AG04450 (cell line): ENCODE results near the gene EZR. TPM values are rescaled to one million over a fixed set of nuclear protein-coding genes. Genes with fewer than 3 reads are reported as not detected.
"Not testable (repeated sequence)": the region's sequence is repeated elsewhere in the genome, so short reads cannot be mapped to it uniquely, and the experiment has no call there.

ENCODE experiments used
- CTCF ChIA-PET: fragments of 300-600, 350-600 bp; formaldehyde crosslinking; extraction: SDS; loops from one replicate; lab custom pipeline; 2022; ENCODE audit warnings: antibody characterized with exemption, inconsistent platforms; lab: Charles Lee
- POLR2A ChIA-PET: fragments of 350-600 bp; formaldehyde crosslinking; extraction: SDS; loops from one replicate; lab custom pipeline; 2021; ENCODE audit warnings: antibody characterized with exemption, inconsistent platforms; lab: Yijun Ruan, JAX
- DNase-seq: peaks from one replicate; pipeline ENCODE4 v3.0.0-alpha.2; 2011; ENCODE audit warnings: low read depth, low spot score
- H3K27ac ChIP-seq: one replicate; pipeline ENCODE4 v1.5.1; 2012; ENCODE audit warnings: low read depth, low read length, control low read depth
- H3K27me3 ChIP-seq: one replicate; pipeline ENCODE4 v1.6.0; 2012; ENCODE audit warnings: low read length; ENCODE audit not compliant: control insufficient read depth, insufficient read depth
- H3K4me3 ChIP-seq: 2 replicates; pipeline ENCODE4 v1.5.1; 2011; ENCODE audit warnings: mild to moderate bottlenecking, low read depth, low read length, control low read depth
- H3K9me3 ChIP-seq: 2 replicates; pipeline ENCODE4 v1.5.1; 2012; ENCODE audit warnings: low read length; ENCODE audit not compliant: control insufficient read depth, insufficient read depth
- polyA plus RNA-seq: library from polyadenylated mRNA; depleted of rRNA; stranded (reverse); fragments of >200 nt; gene quantifications from 2 replicates; pipeline ENCODE4 v1.2.3, GENCODE V29; 2011
- TF ChIP-seq, protein P1 (sequence below): IDR thresholded peaks from 2 replicates; pipeline ENCODE4 v1.5.1; 2011; ENCODE audit warnings: low read depth, low read length, control low read depth, inconsistent platforms

The EZR gene
- polyA plus RNA-seq, 1 experiment = 61.2 TPM

DNA sequence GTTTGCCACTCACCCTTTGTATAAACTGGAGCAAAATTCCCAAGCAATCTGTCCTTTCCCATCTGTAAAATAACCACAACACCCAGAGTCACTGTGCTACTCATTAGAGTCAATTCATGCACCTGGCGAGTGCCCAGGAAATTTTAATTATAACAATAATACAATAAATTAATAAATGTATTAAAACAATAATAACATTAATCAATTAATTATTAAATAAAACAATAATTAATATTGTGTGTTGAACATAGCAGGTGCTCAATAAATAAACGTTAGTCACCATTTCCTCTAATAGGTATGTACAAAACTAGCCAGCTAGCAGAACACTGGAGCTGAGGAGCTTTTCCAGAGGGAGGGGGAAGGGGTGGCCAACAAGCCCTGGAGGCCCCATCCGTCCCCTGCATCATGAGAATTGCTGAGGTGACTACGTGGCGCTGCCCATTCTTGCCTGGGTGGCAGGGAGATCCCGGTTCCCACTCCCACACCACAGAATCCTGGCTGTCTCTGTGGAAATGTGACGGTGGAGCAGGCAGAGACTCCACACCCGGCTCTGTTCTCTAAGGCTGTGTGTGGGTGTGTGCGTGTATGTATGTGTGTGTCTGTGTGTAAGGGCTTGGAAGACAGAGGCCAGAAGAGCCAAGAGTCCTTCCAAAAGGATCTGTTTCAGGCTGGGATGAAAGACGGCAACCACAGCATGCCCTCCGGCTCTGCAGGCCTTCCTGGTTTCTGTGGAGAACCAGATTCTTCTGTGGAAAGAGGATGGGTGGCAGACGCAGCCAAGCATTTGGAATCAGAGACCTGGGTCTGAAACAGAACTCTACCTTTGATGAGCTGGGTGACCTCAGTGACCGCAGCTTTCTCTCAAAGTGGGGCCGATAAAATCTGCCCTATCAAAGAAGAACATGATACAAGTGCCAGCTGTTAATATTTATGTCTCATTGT, 18.8 kb upstream of the EZR start:
- TF ChIP-seq, protein P1, sequence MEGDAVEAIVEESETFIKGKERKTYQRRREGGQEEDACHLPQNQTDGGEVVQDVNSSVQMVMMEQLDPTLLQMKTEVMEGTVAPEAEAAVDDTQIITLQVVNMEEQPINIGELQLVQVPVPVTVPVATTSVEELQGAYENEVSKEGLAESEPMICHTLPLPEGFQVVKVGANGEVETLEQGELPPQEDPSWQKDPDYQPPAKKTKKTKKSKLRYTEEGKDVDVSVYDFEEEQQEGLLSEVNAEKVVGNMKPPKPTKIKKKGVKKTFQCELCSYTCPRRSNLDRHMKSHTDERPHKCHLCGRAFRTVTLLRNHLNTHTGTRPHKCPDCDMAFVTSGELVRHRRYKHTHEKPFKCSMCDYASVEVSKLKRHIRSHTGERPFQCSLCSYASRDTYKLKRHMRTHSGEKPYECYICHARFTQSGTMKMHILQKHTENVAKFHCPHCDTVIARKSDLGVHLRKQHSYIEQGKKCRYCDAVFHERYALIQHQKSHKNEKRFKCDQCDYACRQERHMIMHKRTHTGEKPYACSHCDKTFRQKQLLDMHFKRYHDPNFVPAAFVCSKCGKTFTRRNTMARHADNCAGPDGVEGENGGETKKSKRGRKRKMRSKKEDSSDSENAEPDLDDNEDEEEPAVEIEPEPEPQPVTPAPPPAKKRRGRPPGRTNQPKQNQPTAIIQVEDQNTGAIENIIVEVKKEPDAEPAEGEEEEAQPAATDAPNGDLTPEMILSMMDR = no peak
- H3K4me3 ChIP-seq = no peak overlapping the region
- no peak for DNase-seq
- H3K27ac ChIP-seq = no peak overlapping the region
- H3K27me3 ChIP-seq = no peaks in the 10 kb centered on the region
- POLR2A ChIA-PET = interaction anchor here (0.6 kb wide), 1 partner anchor 101 kb away, joined by 3 read pairs; no protein-coding TSS in a partner anchor
- no peaks in the 10 kb centered on the region for H3K9me3 ChIP-seq
- CTCF ChIA-PET = no interaction called here

DNA sequence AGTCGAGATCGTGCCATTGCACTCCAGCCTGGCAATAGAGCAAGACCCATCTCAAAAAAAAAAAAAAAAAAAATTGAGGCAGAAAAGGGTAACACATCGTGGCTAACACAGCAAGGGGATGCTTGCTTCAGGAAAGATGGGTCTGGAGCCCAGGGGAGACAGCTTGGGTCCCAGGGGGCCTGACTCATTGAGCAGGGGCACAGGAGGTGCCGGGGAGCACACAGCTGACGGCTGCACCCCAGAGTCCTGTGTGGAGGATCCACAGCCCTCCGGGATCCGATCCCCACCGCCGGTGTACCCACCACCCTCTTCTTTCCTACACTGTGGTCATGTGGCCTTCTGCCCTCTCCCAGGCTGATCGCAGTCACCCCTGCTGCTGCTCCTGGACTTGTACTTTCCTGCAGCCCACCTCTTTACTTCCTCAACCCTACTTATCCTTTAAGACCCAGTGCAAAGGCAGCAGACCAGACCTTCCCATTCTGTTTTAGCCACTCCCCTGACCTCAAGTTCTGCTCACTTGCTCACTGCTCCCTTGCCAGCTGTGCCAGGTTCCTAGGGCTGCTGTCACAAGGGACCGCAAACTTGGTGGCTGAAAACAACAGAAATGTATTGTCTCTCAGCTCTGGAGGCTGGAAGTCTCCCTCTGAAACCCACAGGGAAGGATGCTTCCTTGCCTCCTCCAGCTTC, 17.6 kb upstream of the EZR start:
- H3K27me3 ChIP-seq = no peaks in the 10 kb centered on the region
- H3K27ac ChIP-seq = no peak overlapping the region
- POLR2A ChIA-PET = no interaction called here
- CTCF ChIA-PET = no interaction called here
- no peaks in the 10 kb centered on the region for H3K9me3 ChIP-seq
- TF ChIP-seq, protein P1 = no peak
- DNase-seq = no peak
- H3K4me3 ChIP-seq = no peak overlapping the region

DNA sequence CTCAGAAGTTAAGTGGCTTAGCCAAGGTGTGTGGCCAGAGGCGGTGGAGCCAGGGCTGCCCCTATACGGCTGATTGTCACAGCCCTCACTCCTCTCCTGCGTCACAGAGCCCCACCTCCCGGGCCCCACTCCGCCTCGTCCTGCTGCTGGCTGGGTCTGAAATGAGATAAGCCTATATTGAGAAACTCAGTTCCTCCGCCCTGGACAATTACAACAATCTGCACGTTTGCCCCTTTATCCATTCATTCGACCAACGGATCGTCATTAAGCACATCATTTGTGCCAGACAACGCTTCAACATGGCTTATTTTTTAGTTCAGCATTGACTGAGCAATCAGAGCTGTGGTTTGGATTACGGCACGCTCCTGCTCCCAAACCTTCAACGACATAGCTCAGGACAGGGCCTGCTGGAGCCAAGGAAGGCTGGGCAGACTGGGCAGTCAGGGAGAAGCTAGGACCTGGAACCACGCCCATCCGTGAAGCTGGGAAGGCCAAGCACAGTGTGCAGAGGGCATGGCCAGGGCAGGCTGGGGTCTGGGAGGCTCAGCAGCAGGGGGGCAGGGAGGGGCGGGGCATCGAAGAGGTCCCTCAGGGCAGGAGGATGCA, 16.6 kb upstream of the EZR start:
- no peak overlapping the region for H3K27ac ChIP-seq
- ChIA-PET POLR2A (no interaction called here), CTCF (no interaction called here)
- DNase-seq = no peak
- H3K9me3 ChIP-seq = no peaks in the 10 kb centered on the region
- TF ChIP-seq, protein P1 = no peak
- peak overlapping the region; percentile 7; the same call in 1 of the 2 replicates for H3K4me3 ChIP-seq
- H3K27me3 ChIP-seq = no peaks in the 10 kb centered on the region

DNA sequence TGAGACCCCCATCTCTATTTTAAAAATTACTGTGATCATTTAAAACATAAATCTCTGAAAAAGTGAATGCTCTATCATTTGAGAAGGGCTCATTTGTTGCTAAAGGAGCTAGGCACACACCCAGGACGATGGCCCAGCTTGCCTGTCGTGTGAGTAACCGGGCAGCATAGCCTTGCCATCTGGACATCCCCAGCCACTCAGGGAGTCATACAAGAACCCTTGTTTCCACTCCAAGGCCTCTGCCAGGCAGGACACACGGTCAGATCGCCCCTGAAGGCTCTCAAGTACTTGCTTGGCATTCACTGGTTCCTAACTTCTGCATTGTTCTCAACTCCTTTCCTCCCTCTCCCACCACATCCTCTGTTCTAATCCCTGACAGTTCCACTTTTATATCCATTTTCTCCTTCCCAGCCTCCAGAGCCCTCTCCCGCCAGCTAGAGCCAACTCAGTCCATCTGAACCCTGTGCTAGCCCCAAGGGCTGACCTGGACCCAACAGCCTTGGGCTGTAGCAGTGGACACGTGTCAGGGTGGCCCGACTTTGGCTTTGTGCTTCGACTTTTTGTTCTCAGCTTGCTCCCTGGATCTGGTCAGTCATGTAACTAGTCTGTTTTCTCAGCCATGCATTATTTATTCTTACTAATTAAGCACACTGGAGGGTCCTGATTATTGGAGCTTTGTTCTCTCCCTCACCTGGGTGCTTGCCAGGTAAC, 15.7 kb upstream of the EZR start:
- Histone ChIP-seq H3K9me3 (no peaks in the 10 kb centered on the region), H3K27ac (no peak overlapping the region), H3K27me3 (no peaks in the 10 kb centered on the region), H3K4me3 (no peak overlapping the region)
- POLR2A ChIA-PET = no interaction called here
- CTCF ChIA-PET = no interaction called here
- TF ChIP-seq, protein P1 = no peak
- DNase-seq = no peak

DNA sequence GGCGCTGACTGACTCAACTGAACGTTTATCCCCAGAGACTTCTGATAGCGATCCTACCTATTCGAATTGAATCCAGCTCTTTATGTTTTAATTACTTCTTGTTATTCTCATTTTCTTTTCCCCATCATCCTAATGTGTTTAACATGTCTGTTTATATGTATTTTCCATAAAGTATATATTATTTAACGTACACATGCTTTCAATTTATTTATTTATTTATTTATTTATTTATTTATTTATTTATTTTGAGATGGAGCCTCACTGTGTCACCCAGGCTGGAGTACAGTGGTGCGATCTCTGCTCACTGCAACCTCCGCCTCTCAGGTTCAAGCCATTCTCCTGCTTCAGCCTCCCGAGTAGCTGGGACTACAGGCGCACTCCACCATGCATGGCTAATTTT, 13.6 kb upstream of the EZR start:
- H3K9me3 ChIP-seq, H3K27ac ChIP-seq, H3K4me3 ChIP-seq, DNase-seq, H3K27me3 ChIP-seq, POLR2A ChIA-PET: not testable (repeated sequence)
- CTCF ChIA-PET = interaction anchor here (0.5 to 1.4 kb wide), 2 partner anchors 21 to 129 kb away, joined by 3 to 5 read pairs; no protein-coding TSS in a partner anchor
